Hepatocyte (in vitro differentiated cells): Measurements from ENCODE around the gene ZNF319. TPM values are rescaled to one million over a fixed set of nuclear protein-coding genes. Genes with fewer than 3 reads are reported as not detected.

ENCODE experiments used
- DNase-seq: peaks from one replicate; pipeline ENCODE4 v3.0.0-alpha.2; 2016; ENCODE audit warnings: low spot score
- H2AFZ ChIP-seq: fragments of 200-600 bp; sonication (generic); 2 replicates; pipeline ENCODE4 v1.6.0; 2016; ENCODE audit warnings: antibody characterized with exemption, mild to moderate bottlenecking
- H3K27ac ChIP-seq: fragments of 200-600 bp; sonication (generic); 2 replicates; pipeline ENCODE4 v1.5.1; 2016; ENCODE audit warnings: mild to moderate bottlenecking
- H3K27me3 ChIP-seq: fragments of 200-600 bp; sonication (generic); 2 replicates; pipeline ENCODE4 v1.6.1; 2016
- H3K36me3 ChIP-seq: fragments of 200-600 bp; sonication (generic); replicated peaks from 2 replicates; pipeline ENCODE4 v1.5.1; 2016; ENCODE audit warnings: low read depth; ENCODE audit not compliant: insufficient read depth
- H3K4me1 ChIP-seq: fragments of 200-600 bp; sonication (generic); 2 replicates; pipeline ENCODE4 v1.5.1; 2016; ENCODE audit warnings: mild to moderate bottlenecking, moderate library complexity; ENCODE audit not compliant: insufficient read depth
- H3K4me2 ChIP-seq: fragments of 200-600 bp; sonication (generic); 2 replicates; pipeline ENCODE4 v1.6.0; 2016
- H3K4me3 ChIP-seq: fragments of 200-600 bp; sonication (generic); 2 replicates; pipeline ENCODE4 v1.5.1; 2016; ENCODE audit warnings: mild to moderate bottlenecking
- H3K79me2 ChIP-seq: fragments of 200-600 bp; sonication (generic); 2 replicates; pipeline ENCODE4 v1.6.0; 2017; ENCODE audit warnings: mild to moderate bottlenecking
- H3K9me2 ChIP-seq: fragments of 200-600 bp; sonication (generic); replicated peaks from 2 replicates; pipeline ENCODE4 v1.6.0; 2017; ENCODE audit warnings: mild to moderate bottlenecking; ENCODE audit not compliant: insufficient read depth
- H3K9me3 ChIP-seq: fragments of 200-600 bp; sonication (generic); 2 replicates; pipeline ENCODE4 v1.5.1; 2016; ENCODE audit warnings: low read depth, mild to moderate bottlenecking
- H4K20me1 ChIP-seq: fragments of 200-600 bp; sonication (generic); 2 replicates; pipeline ENCODE4 v1.6.0; 2016; ENCODE audit warnings: mild to moderate bottlenecking; ENCODE audit not compliant: insufficient read depth, poor library complexity, severe bottlenecking
- EZH2 ChIP-seq: fragments of 200-600 bp; sonication (generic); IDR thresholded peaks from 2 replicates; pipeline ENCODE4 v1.6.1; 2016; ENCODE audit warnings: antibody characterized with exemption, mild to moderate bottlenecking, borderline replicate concordance
- EZH2phosphoT487 ChIP-seq: fragments of 200-600 bp; sonication (generic); IDR thresholded peaks from one replicate; pipeline ENCODE4 v1.6.1; 2018; ENCODE audit warnings: antibody characterized with exemption, mild to moderate bottlenecking, low read depth, moderate library complexity; ENCODE audit not compliant: unreplicated experiment, severe bottlenecking
- WGBS: methylation state at CpG from one replicate; pipeline ENCODE4 v1.1.6; 2016; ENCODE audit warnings: low lambda C conversion rate; ENCODE audit errors: missing lambda C conversion rate; 5-methylcytosine and 5-hydroxymethylcytosine counted together
- polyA plus RNA-seq: library from polyadenylated mRNA; unstranded; fragments of >200 nt; fragmentation: Nextera tagmentation; extraction: Ambion mirVana; gene quantifications from 2 replicates; pipeline ENCODE4 v1.2.1, GENCODE V29; 2016
- total RNA-seq: library from RNA; depleted of rRNA; stranded (reverse); fragments of >200 nt; gene quantifications from 2 replicates; pipeline ENCODE4 v1.2.3, GENCODE V29; 2014
- TF ChIP-seq, protein P1 (sequence below): fragments of 200-600 bp; sonication (generic); IDR thresholded peaks from 2 replicates; pipeline ENCODE4 v1.5.1; 2016; ENCODE audit warnings: antibody characterized with exemption, mild to moderate bottlenecking; ENCODE audit not compliant: poor library complexity

ZNF319 gene
- total and polyA plus RNA-seq, 2 experiments from 2014 or later: 5.3 to 8.3 TPM

DNA sequence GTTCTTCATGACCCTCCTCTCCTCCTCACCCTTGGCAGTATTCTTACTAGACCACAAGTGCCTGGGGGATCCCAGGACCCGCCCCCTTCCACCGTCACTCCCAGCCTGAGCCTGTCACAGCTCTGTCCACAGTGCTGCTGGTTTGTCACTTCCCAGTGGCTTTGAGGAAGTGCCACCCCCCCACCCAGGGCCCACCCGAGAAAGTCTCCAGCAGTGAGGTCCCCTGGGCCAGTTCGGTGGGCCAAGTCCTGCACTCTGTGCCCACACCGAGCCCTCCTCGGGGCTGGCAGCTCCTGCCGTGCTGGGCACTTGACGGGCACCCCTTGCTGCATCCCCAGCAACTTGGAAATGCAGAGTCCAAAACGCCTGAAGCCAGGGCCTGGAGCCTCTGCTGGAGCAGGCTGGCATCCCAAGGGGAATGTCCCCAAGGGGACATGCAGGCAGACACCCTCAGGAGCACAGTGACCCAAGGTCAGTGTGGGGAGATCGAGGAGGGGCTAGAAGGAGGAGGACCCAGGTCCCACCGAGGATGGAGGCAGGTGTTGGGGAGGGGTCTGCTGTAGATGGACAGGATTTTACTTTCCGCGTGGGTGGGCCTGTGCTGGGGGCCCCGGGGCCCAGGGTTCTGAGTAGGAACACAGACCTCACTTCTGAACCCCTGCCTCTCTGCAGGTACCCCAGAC, 40.6 kb upstream of the ZNF319 start:
- Histone ChIP-seq H3K9me3 (no peaks in the 10 kb centered on the region), H3K9me2 (no peaks in the 10 kb centered on the region), H3K27me3 (no peaks in the 10 kb centered on the region), H3K4me1 (no peaks in the 10 kb centered on the region), H2AFZ (no peak overlapping the region), H3K36me3 (no peaks in the 10 kb centered on the region), H3K27ac (no peak overlapping the region), H4K20me1 (no peaks in the 10 kb centered on the region), H3K4me2 (no peak overlapping the region), H3K4me3 (no peak overlapping the region), H3K79me2 (peaks cover 2% of the 10 kb centered on the region)
- DNase-seq: no peak
- WGBS: 89% methylated on average over 11 of the region's 14 CpGs
- TF ChIP-seq, protein P1, sequence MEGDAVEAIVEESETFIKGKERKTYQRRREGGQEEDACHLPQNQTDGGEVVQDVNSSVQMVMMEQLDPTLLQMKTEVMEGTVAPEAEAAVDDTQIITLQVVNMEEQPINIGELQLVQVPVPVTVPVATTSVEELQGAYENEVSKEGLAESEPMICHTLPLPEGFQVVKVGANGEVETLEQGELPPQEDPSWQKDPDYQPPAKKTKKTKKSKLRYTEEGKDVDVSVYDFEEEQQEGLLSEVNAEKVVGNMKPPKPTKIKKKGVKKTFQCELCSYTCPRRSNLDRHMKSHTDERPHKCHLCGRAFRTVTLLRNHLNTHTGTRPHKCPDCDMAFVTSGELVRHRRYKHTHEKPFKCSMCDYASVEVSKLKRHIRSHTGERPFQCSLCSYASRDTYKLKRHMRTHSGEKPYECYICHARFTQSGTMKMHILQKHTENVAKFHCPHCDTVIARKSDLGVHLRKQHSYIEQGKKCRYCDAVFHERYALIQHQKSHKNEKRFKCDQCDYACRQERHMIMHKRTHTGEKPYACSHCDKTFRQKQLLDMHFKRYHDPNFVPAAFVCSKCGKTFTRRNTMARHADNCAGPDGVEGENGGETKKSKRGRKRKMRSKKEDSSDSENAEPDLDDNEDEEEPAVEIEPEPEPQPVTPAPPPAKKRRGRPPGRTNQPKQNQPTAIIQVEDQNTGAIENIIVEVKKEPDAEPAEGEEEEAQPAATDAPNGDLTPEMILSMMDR: no peak
- no peak for TF ChIP-seq EZH2
- TF ChIP-seq EZH2phosphoT487: no peak

DNA sequence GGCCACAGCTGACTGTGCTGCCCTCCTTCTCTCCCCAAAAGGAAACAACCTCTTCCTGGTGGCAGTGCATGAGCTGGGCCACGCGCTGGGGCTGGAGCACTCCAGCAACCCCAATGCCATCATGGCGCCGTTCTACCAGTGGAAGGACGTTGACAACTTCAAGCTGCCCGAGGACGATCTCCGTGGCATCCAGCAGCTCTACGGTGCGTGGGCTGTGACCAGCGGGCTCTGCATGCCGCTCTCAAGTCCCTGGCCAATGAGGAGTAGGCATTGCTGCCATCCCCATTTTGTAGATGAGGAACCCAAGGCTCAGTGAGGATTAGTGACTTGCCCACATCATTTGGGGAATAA, 40.0 kb upstream of the ZNF319 start:
- TF ChIP-seq EZH2 (no peak), EZH2phosphoT487 (no peak)
- TF ChIP-seq, protein P1: no peak
- 97% methylated on average over 12 of the region's 12 CpGs for WGBS

DNA sequence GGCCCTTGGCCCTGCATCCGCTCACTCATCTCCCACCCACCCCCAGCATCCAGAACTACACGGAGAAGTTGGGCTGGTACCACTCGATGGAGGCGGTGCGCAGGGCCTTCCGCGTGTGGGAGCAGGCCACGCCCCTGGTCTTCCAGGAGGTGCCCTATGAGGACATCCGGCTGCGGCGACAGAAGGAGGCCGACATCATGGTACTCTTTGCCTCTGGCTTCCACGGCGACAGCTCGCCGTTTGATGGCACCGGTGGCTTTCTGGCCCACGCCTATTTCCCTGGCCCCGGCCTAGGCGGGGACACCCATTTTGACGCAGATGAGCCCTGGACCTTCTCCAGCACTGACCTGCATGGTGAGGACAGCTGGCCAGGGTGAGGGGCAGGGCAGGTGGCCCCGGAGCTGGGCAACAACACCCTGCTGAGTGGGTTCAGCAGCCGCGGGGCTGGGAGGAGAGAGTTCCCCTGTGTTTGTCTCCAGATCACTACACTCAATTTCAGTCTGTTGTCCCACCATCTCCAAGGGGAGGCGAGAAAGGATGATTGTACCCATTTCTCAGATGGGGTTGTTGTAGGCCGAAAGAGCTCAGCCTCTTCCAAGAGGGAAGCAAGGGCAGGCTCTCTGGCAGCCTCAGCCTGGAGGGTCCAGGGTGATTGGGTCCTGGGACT, 39.5 kb upstream of the ZNF319 start:
- no peaks in the 10 kb centered on the region for H3K36me3 ChIP-seq

More for the DNA sequence above, 40.0 kb upstream of the ZNF319 start:
- no peak for DNase-seq
- no peaks in the 10 kb centered on the region for H3K9me2 ChIP-seq
- H3K79me2 ChIP-seq: peaks cover 4% of the 10 kb centered on the region
- H3K36me3 ChIP-seq: no peaks in the 10 kb centered on the region
- H3K27me3 ChIP-seq: no peaks in the 10 kb centered on the region
- H2AFZ ChIP-seq: no peak overlapping the region
- no peak overlapping the region for H3K27ac ChIP-seq
- no peak overlapping the region for H3K4me3 ChIP-seq
- no peaks in the 10 kb centered on the region for H4K20me1 ChIP-seq
- H3K9me3 ChIP-seq: no peaks in the 10 kb centered on the region
- no peaks in the 10 kb centered on the region for H3K4me1 ChIP-seq
- no peak overlapping the region for H3K4me2 ChIP-seq

More for the DNA sequence above, 39.5 kb upstream of the ZNF319 start:
- no peaks in the 10 kb centered on the region for H3K9me2 ChIP-seq
- H3K4me2 ChIP-seq: no peak overlapping the region
- H3K4me3 ChIP-seq: no peak overlapping the region
- no peaks in the 10 kb centered on the region for H3K27me3 ChIP-seq
- H4K20me1 ChIP-seq: no peaks in the 10 kb centered on the region
- H3K27ac ChIP-seq: no peak overlapping the region
- no peak for TF ChIP-seq EZH2phosphoT487
- TF ChIP-seq EZH2: no peak
- TF ChIP-seq, protein P1: no peak
- WGBS: 97% methylated on average over 26 of the region's 26 CpGs
- no peak for DNase-seq
- H3K4me1 ChIP-seq: no peaks in the 10 kb centered on the region
- H3K9me3 ChIP-seq: no peaks in the 10 kb centered on the region
- H3K79me2 ChIP-seq: peaks cover 4% of the 10 kb centered on the region
- H2AFZ ChIP-seq: no peak overlapping the region
